ENCODE measurements around the gene MYO15A. TPM values are rescaled to one million over a fixed set of nuclear protein-coding genes. Genes with fewer than 3 reads are reported as not detected.

MYO15A gene
- polyA plus RNA-seq, 1 donor (not counting 4 experiments of a cell fraction or from before 2014, with no cell fraction given), result 0.20 TPM

DNA sequence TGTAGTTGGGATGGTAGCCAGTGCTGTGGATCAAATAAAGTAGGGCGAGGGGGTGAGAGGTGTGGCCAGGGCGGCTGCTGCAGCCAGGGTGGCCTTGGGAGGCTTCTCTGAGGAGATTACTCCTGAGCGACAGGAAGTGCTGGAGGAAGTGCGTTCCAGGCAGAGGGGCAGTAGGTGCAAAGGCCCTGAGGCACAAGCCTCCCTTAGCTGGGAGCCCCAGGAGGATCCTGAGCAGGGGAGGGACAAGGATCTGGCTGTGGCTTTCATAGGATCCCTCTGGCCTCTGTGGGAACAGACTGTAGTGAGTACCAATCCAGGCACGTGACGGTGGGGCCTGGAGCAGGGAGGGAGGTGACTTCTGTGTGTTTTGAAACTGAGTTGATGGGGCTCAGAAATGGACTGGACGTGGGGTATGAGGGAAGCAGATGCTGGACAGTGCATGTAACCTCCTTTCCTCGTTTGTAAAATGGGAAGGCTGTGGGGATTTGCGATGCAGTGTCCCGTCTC, 119.7 kb downstream of the MYO15A start:
- dilution Hi-C loops (cut with MboI; ENCODE audit: extremely low pct_ligation_motif_present, low sequenced_read_pairs), result no loop called here
- H3K79me2 ChIP-seq (ENCODE audit: control insufficient read depth, insufficient read depth, low read length), result peaks cover 37% of the 10 kb centered on the region
- no peak for DNase-seq (ENCODE audit: low read depth, low spot score)

DNA sequence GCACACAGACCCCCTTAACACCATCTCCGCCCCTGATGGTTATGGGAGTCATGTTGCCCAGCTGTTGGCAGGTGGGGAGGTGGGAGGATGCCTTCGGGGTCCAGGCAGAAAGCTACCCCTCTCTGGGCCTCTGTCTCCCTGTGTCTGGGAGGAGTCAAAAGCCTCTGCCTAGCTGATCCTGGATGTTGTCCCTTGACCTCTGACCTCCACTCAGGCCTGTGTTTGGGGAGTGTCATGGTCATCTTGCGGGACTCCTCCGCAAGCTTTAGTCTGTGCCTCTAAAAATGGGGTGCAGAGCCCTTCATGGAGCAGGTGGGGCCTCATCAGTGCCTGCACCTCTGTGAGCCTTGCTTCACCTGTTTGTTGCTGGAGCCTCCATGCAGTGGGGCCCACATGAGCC, 120.7 kb downstream of the MYO15A start:
- no peak overlapping the region for H3K9ac ChIP-seq (ENCODE audit: control insufficient read depth, extremely low read depth, insufficient read depth, low read length)
- no peak overlapping the region for H3K27ac ChIP-seq (ENCODE audit: control insufficient read depth, insufficient read depth, low read length)
- DNase-seq (ENCODE audit: low read depth, low spot score), result no peak
- peaks cover 13 to 14% of the 10 kb centered on the region in 2 experiments for H3K36me3 ChIP-seq (ENCODE audit: control insufficient read depth in 2 of 2, extremely low read depth in 1 of 2, insufficient read depth in 2 of 2, low read length in 2 of 2)
- H3K27me3 ChIP-seq (ENCODE audit: control insufficient read depth, extremely low read depth, insufficient read depth, low read length), result no peaks in the 10 kb centered on the region
- dilution Hi-C loops (cut with MboI; ENCODE audit: extremely low pct_ligation_motif_present, low sequenced_read_pairs), result no loop called here
- peaks cover 37% of the 10 kb centered on the region for H3K79me2 ChIP-seq (ENCODE audit: control insufficient read depth, insufficient read depth, low read length)
- H3K4me1 ChIP-seq (ENCODE audit: control insufficient read depth, extremely low read depth, insufficient read depth, low read length), result peaks cover 8% of the 10 kb centered on the region
- no peaks in the 10 kb centered on the region for H3K9me3 ChIP-seq (ENCODE audit: control insufficient read depth, low read depth, low read length)
- no peaks in the 10 kb centered on the region for H4K20me1 ChIP-seq (ENCODE audit: control insufficient read depth, extremely low read depth, insufficient read depth, low read length)
- H3K4me2 ChIP-seq (ENCODE audit: control insufficient read depth, extremely low read depth, insufficient read depth, low read depth, low read length), result no peak overlapping the region
- no peak overlapping the region for H2AFZ ChIP-seq (ENCODE audit: control insufficient read depth, low read length)
- peaks cover 2% of the 10 kb centered on the region for H3K9me1 ChIP-seq (ENCODE audit: control insufficient read depth, extremely low read depth, insufficient read depth, low read length)
- TF ChIP-seq, protein P1, sequence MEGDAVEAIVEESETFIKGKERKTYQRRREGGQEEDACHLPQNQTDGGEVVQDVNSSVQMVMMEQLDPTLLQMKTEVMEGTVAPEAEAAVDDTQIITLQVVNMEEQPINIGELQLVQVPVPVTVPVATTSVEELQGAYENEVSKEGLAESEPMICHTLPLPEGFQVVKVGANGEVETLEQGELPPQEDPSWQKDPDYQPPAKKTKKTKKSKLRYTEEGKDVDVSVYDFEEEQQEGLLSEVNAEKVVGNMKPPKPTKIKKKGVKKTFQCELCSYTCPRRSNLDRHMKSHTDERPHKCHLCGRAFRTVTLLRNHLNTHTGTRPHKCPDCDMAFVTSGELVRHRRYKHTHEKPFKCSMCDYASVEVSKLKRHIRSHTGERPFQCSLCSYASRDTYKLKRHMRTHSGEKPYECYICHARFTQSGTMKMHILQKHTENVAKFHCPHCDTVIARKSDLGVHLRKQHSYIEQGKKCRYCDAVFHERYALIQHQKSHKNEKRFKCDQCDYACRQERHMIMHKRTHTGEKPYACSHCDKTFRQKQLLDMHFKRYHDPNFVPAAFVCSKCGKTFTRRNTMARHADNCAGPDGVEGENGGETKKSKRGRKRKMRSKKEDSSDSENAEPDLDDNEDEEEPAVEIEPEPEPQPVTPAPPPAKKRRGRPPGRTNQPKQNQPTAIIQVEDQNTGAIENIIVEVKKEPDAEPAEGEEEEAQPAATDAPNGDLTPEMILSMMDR (optimal IDR thresholded peaks at IDR 0.05 in 1 of 3, IDR thresholded peaks at IDR 0.05 in 1 of 3, conservative IDR thresholded peaks at IDR 0.05 in 1 of 3; ENCODE audit: extremely low read depth in 1 of 3, insufficient read depth in 2 of 3, low read length in 3 of 3), result no peak
- no peak for TF ChIP-seq EZH2 (IDR thresholded peaks at IDR 0.05; ENCODE audit: low read length)
- FAIRE-seq, result no peak
- no peak overlapping the region for H3K4me3 ChIP-seq (ENCODE audit: control insufficient read depth in 2 of 3, extremely low read depth in 1 of 3, insufficient read depth in 2 of 3, low read depth in 1 of 3, low read length in 3 of 3)

More for the DNA sequence above, 119.7 kb downstream of the MYO15A start:
- Histone ChIP-seq H3K4me1 (ENCODE audit: control insufficient read depth, extremely low read depth, insufficient read depth, low read length) (peaks cover 8% of the 10 kb centered on the region), H3K27me3 (ENCODE audit: control insufficient read depth, extremely low read depth, insufficient read depth, low read length) (no peaks in the 10 kb centered on the region), H3K4me2 (ENCODE audit: control insufficient read depth, extremely low read depth, insufficient read depth, low read depth, low read length) (no peak overlapping the region), H2AFZ (ENCODE audit: control insufficient read depth, low read length) (no peak overlapping the region), H3K9me1 (ENCODE audit: control insufficient read depth, extremely low read depth, insufficient read depth, low read length) (peaks cover 2% of the 10 kb centered on the region), H3K9ac (ENCODE audit: control insufficient read depth, extremely low read depth, insufficient read depth, low read length) (no peak overlapping the region), H4K20me1 (ENCODE audit: control insufficient read depth, extremely low read depth, insufficient read depth, low read length) (no peaks in the 10 kb centered on the region), H3K36me3 (ENCODE audit: control insufficient read depth in 2 of 2, extremely low read depth in 1 of 2, insufficient read depth in 2 of 2, low read length in 2 of 2) (peaks cover 4 to 9% of the 10 kb centered on the region in 2 experiments), H3K27ac (ENCODE audit: control insufficient read depth, insufficient read depth, low read length) (no peak overlapping the region), H3K9me3 (ENCODE audit: control insufficient read depth, low read depth, low read length) (no peaks in the 10 kb centered on the region), H3K4me3 (ENCODE audit: control insufficient read depth in 2 of 3, extremely low read depth in 1 of 3, insufficient read depth in 2 of 3, low read depth in 1 of 3, low read length in 3 of 3) (no peak overlapping the region)
- TF ChIP-seq EZH2 (IDR thresholded peaks at IDR 0.05; ENCODE audit: low read length), result no peak
- TF ChIP-seq, protein P1 (optimal IDR thresholded peaks at IDR 0.05 in 1 of 3, IDR thresholded peaks at IDR 0.05 in 1 of 3, conservative IDR thresholded peaks at IDR 0.05 in 1 of 3; ENCODE audit: extremely low read depth in 1 of 3, insufficient read depth in 2 of 3, low read length in 3 of 3), result no peak
- FAIRE-seq, result no peak

Other genes with a start within 250 kb of the MYO15A start
- 36.3 to 54.0 TPM (median 39.5 TPM) in 3 replicates for gene TOM1L2, start 136.4 kb upstream of the MYO15A start, polyA plus RNA-seq
- gene DRC3, start 135.9 kb upstream of the MYO15A start, polyA plus RNA-seq, result 0.42 to 0.80 TPM (median 0.69 TPM) in 3 replicates
- 22.4 to 24.4 TPM (median 23.6 TPM) in 3 replicates for gene ATPAF2, start 69.6 kb upstream of the MYO15A start, polyA plus RNA-seq
- 15.2 to 17.6 TPM (median 16.8 TPM) in 3 replicates for gene GID4, start 69.3 kb upstream of the MYO15A start, polyA plus RNA-seq
- 33.3 to 49.2 TPM (median 36.4 TPM) in 3 replicates for gene DRG2, start 20.8 kb upstream of the MYO15A start, polyA plus RNA-seq
- 41.5 to 71.3 TPM (median 50.2 TPM) in 3 replicates for gene ALKBH5, start 75.1 kb downstream of the MYO15A start, polyA plus RNA-seq
- 13.8 to 24.7 TPM (median 22.6 TPM) in 3 replicates for gene LLGL1, start 116.9 kb downstream of the MYO15A start, polyA plus RNA-seq
- gene FLII, start 150.0 kb downstream of the MYO15A start, polyA plus RNA-seq, result 376 to 509 TPM (median 404 TPM) in 3 replicates
- gene MIEF2, start 151.9 kb downstream of the MYO15A start, polyA plus RNA-seq, result 7.9 to 12.8 TPM (median 9.1 TPM) in 3 replicates
- 6.9 to 11.7 TPM (median 11.6 TPM) in 3 replicates for gene TOP3A, start 206.2 kb downstream of the MYO15A start, polyA plus RNA-seq
- gene SMCR8, start 206.5 kb downstream of the MYO15A start, polyA plus RNA-seq, result 6.2 to 12.4 TPM (median 7.8 TPM) in 3 replicates

Data from keratinocyte (primary cell).